GM06990 (cell line): Measurements from ENCODE around the gene CAMK2B.

Source experiments
- DNase-seq: peaks from one replicate; pipeline ENCODE4 v3.0.0-alpha.2; 2011; ENCODE audit not compliant: insufficient read length; ENCODE audit errors: extremely low read depth
- H3K27me3 ChIP-seq: replicated peaks from 2 replicates; pipeline ENCODE4 v1.6.0; 2011; ENCODE audit warnings: low read length; ENCODE audit not compliant: control insufficient read depth, insufficient read depth
- H3K36me3 ChIP-seq: 2 replicates; pipeline ENCODE4 v1.5.1; 2011; ENCODE audit warnings: low read length; ENCODE audit not compliant: control insufficient read depth, insufficient read depth
- H3K4me3 ChIP-seq: replicated peaks from 2 replicates; pipeline ENCODE4 v1.5.1; 2011; ENCODE audit warnings: low read depth, mild to moderate bottlenecking, control low read depth, low read length
- CTCF ChIP-seq: IDR thresholded peaks from 2 replicates; pipeline ENCODE4 v1.5.1; 2011; ENCODE audit warnings: low read length, control low read depth, mild to moderate bottlenecking, inconsistent platforms; ENCODE audit not compliant: insufficient read depth, poor library complexity, severe bottlenecking

The CAMK2B gene

GRCh38 chr7:44272981-44273380 is 52.4 kb downstream of the CAMK2B start:
- DNase-seq, result no peak
- Histone ChIP-seq H3K27me3 (no peaks in the 10 kb centered on the region; the same call in none of the 2 replicates), H3K36me3 (no peaks in the 10 kb centered on the region), H3K4me3 (no peak overlapping the region)
- no peak for TF ChIP-seq CTCF

- Histone ChIP-seq H3K27me3 (no peaks in the 10 kb centered on the region; the same call in none of the 2 replicates), H3K36me3 (no peaks in the 10 kb centered on the region), H3K4me3 (no peak overlapping the region)
- TF ChIP-seq CTCF, result no peak
- no peak for DNase-seq
Observed at GRCh38 chr7:44272456-44272855, 52.9 kb downstream of the CAMK2B start.

- H3K27me3 ChIP-seq, result no peaks in the 10 kb centered on the region; the same call in none of the 2 replicates
- no peaks in the 10 kb centered on the region for H3K36me3 ChIP-seq
- no peak for DNase-seq
- TF ChIP-seq CTCF, result no peak
- H3K4me3 ChIP-seq, result no peak overlapping the region
Observed at GRCh38 chr7:44269943-44270493, 55.4 kb downstream of the CAMK2B start.

GRCh38 chr7:44269417-44269816 is 56.0 kb downstream of the CAMK2B start:
- no peak overlapping the region for H3K4me3 ChIP-seq
- DNase-seq, result no peak
- H3K27me3 ChIP-seq, result no peaks in the 10 kb centered on the region; the same call in none of the 2 replicates
- no peaks in the 10 kb centered on the region for H3K36me3 ChIP-seq
- no peak for TF ChIP-seq CTCF

GRCh38 chr7:44268671-44269070 is 56.7 kb downstream of the CAMK2B start:
- Histone ChIP-seq H3K36me3 (no peaks in the 10 kb centered on the region), H3K4me3 (no peak overlapping the region), H3K27me3 (no peaks in the 10 kb centered on the region; the same call in none of the 2 replicates)
- TF ChIP-seq CTCF, result no peak
- DNase-seq, result no peak
